MM.1S (cell line): ENCODE data around the gene STRN.

ENCODE experiments used
- DNase-seq: peaks from one replicate; pipeline ENCODE4 v3.0.0-alpha.2; 2015
- H2AFZ ChIP-seq: fragments of 300-600 bp; sonication (generic); 2 replicates; pipeline ENCODE4 v1.6.0; 2016; ENCODE audit warnings: antibody characterized with exemption, low read length
- H3F3A ChIP-seq: fragments of 300-600 bp; sonication (generic); 2 replicates; pipeline ENCODE4 v1.6.1; 2016; ENCODE audit warnings: mild to moderate bottlenecking, antibody characterized with exemption, low read length, moderate library complexity, mixed read lengths; ENCODE audit not compliant: insufficient read depth
- H3K27ac ChIP-seq: fragments of 300-600 bp; sonication (generic); 2 replicates; pipeline ENCODE4 v1.5.1; 2016; ENCODE audit warnings: mild to moderate bottlenecking, low read length
- H3K27me3 ChIP-seq: fragments of 300-600 bp; sonication (generic); replicated peaks from 2 replicates; pipeline ENCODE4 v1.6.0; 2016; ENCODE audit warnings: low read length; ENCODE audit not compliant: insufficient read depth
- H3K36me3 ChIP-seq: fragments of 300-600 bp; sonication (generic); replicated peaks from 2 replicates; pipeline ENCODE4 v1.6.1; 2016; ENCODE audit warnings: mild to moderate bottlenecking, low read length, mixed read lengths; ENCODE audit not compliant: insufficient read depth
- H3K4me1 ChIP-seq: fragments of 300-600 bp; sonication (generic); 2 replicates; pipeline ENCODE4 v1.6.1; 2016; ENCODE audit warnings: low read length, mixed read lengths
- H3K4me2 ChIP-seq: fragments of 300-600 bp; sonication (generic); 2 replicates; pipeline ENCODE4 v1.6.0; 2016; ENCODE audit warnings: low read depth, low read length
- H3K4me3 ChIP-seq: fragments of 300-600 bp; sonication (generic); 2 replicates; pipeline ENCODE4 v1.5.1; 2016; ENCODE audit warnings: low read length, mixed read lengths
- H3K79me2 ChIP-seq: fragments of 300-600 bp; sonication (generic); 2 replicates; pipeline ENCODE4 v1.6.1; 2016; ENCODE audit warnings: mixed run types, low read length, mixed read lengths
- H3K9ac ChIP-seq: fragments of 300-600 bp; sonication (generic); 2 replicates; pipeline ENCODE4 v1.6.1; 2016; ENCODE audit warnings: low read length, mixed read lengths
- H3K9me2 ChIP-seq: fragments of 300-600 bp; sonication (generic); replicated peaks from 2 replicates; pipeline ENCODE4 v1.6.1; 2016; ENCODE audit warnings: mild to moderate bottlenecking, low read length, mixed read lengths; ENCODE audit not compliant: insufficient read depth
- H3K9me3 ChIP-seq: fragments of 300-600 bp; sonication (generic); replicated peaks from 2 replicates; pipeline ENCODE4 v1.6.1; 2016; ENCODE audit warnings: mild to moderate bottlenecking, low read length, mixed read lengths; ENCODE audit not compliant: insufficient read depth
- H4K20me1 ChIP-seq: fragments of 300-600 bp; sonication (generic); 2 replicates; pipeline ENCODE4 v1.6.1; 2016; ENCODE audit warnings: mild to moderate bottlenecking, low read length, moderate library complexity, mixed read lengths; ENCODE audit not compliant: insufficient read depth
- EZH2 ChIP-seq: fragments of 300-600 bp; sonication (generic); optimal IDR thresholded peaks from 2 replicates; pipeline ENCODE3; 2017; ENCODE audit warnings: low read depth, mild to moderate bottlenecking, antibody characterized with exemption, low read length, mixed read lengths
- EZH2phosphoT487 ChIP-seq: fragments of 300-600 bp; sonication (generic); IDR thresholded peaks from 2 replicates; pipeline ENCODE4 v1.6.1; 2018; ENCODE audit warnings: antibody characterized with exemption, low read length
- TF ChIP-seq, protein P1 (sequence below): fragments of 300-600 bp; sonication (generic); IDR thresholded peaks from 2 replicates; pipeline ENCODE4 v1.5.1; 2016; ENCODE audit warnings: antibody characterized with exemption, low read length, mixed read lengths

The STRN gene

DNA sequence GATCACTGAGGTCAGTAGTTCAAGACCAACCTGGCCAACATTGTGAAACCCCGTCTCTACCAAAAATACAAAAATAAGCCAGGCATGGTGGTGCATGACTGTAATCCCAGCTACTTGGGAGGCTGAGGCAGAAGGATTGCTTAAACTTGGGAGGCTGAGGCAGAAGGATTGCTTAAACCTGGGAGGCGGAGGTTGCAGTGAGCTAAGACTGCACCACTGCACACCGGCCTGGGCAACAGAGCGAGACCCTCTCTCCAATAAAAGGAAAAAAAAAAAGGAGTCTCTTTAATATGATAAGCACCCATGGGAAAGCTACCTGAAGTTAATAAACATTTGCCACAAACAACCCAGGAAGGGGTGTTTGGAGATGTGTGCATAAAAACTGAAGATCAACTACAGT, 2.6 kb downstream of the STRN start:
- TF ChIP-seq, protein P1, sequence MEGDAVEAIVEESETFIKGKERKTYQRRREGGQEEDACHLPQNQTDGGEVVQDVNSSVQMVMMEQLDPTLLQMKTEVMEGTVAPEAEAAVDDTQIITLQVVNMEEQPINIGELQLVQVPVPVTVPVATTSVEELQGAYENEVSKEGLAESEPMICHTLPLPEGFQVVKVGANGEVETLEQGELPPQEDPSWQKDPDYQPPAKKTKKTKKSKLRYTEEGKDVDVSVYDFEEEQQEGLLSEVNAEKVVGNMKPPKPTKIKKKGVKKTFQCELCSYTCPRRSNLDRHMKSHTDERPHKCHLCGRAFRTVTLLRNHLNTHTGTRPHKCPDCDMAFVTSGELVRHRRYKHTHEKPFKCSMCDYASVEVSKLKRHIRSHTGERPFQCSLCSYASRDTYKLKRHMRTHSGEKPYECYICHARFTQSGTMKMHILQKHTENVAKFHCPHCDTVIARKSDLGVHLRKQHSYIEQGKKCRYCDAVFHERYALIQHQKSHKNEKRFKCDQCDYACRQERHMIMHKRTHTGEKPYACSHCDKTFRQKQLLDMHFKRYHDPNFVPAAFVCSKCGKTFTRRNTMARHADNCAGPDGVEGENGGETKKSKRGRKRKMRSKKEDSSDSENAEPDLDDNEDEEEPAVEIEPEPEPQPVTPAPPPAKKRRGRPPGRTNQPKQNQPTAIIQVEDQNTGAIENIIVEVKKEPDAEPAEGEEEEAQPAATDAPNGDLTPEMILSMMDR, result no peak
- TF ChIP-seq EZH2phosphoT487, result no peak
- TF ChIP-seq EZH2, result no peak
- Histone ChIP-seq H3K79me2 (peaks cover 56% of the 10 kb centered on the region), H3K4me3 (no peak overlapping the region), H3K36me3 (no peaks in the 10 kb centered on the region; the same call in 1 of the 2 replicates), H3K4me2 (no peak overlapping the region), H3K27ac (no peak overlapping the region), H3K9me3 (no peaks in the 10 kb centered on the region), H3K9ac (no peak overlapping the region), H2AFZ (no peak overlapping the region), H4K20me1 (no peaks in the 10 kb centered on the region), H3K27me3 (no peaks in the 10 kb centered on the region), H3F3A (peaks cover 19% of the 10 kb centered on the region), H3K9me2 (no peaks in the 10 kb centered on the region), H3K4me1 (peaks cover 17% of the 10 kb centered on the region)
- no peak for DNase-seq

DNA sequence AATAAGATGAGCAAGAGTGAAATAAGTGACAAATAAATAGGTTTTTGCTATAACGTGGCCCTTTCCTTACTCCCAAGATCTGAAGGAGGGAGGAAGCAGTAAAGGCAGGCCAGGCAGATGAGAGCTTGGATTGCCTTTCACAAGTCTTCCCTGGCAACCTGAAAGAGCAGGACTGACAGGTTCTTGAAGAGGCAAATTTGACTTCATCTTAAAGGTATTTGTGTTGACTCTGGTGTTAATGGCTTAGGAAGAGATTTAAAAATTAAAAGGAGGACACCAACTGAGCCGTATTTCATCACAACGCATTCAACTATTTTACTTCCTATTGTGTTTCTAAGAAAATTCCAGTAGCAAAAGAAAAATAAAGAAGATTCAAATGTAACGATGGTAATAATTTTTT, 3.2 kb downstream of the STRN start:
- DNase-seq, result no peak
- Histone ChIP-seq H3K4me1 (peaks cover 17% of the 10 kb centered on the region), H4K20me1 (no peaks in the 10 kb centered on the region), H2AFZ (no peak overlapping the region), H3K9me2 (no peaks in the 10 kb centered on the region), H3K27me3 (no peaks in the 10 kb centered on the region), H3K27ac (no peak overlapping the region), H3K9me3 (no peaks in the 10 kb centered on the region), H3K9ac (no peak overlapping the region), H3K4me2 (no peak overlapping the region), H3K4me3 (no peak overlapping the region), H3K36me3 (no peaks in the 10 kb centered on the region; the same call in 1 of the 2 replicates), H3K79me2 (peaks cover 62% of the 10 kb centered on the region), H3F3A (peaks cover 19% of the 10 kb centered on the region)
- TF ChIP-seq EZH2 (no peak), EZH2phosphoT487 (no peak)
- TF ChIP-seq, protein P1, result no peak

DNA sequence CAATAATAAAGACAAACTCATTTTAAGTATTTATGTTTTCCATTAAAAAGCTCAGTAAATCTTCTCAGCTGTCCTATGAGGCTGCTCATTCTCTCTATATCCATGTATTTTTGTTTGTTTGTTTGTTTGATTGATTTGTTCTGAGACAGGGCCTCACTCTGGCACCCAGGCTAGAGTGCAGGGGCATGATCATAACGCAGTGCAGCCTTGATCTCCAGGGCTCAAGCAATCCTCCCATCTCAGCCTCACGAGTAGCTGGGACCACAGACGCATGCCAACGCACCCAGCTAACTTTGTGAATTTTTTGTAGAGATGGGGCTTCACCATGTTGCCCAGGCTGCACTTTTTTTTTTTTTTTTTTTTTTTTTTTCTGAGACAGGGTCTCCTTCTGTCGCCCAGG, 5.6 kb downstream of the STRN start:
- TF ChIP-seq, protein P1, result no peak

More for the DNA sequence above, 5.6 kb downstream of the STRN start:
- H3K9me3 ChIP-seq, result no peaks in the 10 kb centered on the region
- H3K36me3 ChIP-seq, result no peaks in the 10 kb centered on the region; the same call in 1 of the 2 replicates
- H3K4me3 ChIP-seq, result no peak overlapping the region
- H3K79me2 ChIP-seq, result peaks cover 76% of the 10 kb centered on the region
- no peak overlapping the region for H3K27ac ChIP-seq
- peaks cover 10% of the 10 kb centered on the region for H3K4me1 ChIP-seq
- no peak overlapping the region for H2AFZ ChIP-seq
- peaks cover 10% of the 10 kb centered on the region for H3F3A ChIP-seq
- no peak for DNase-seq
- no peak overlapping the region for H3K4me2 ChIP-seq
- no peak overlapping the region for H3K9ac ChIP-seq
- no peaks in the 10 kb centered on the region for H3K27me3 ChIP-seq
- no peaks in the 10 kb centered on the region for H3K9me2 ChIP-seq
- no peaks in the 10 kb centered on the region for H4K20me1 ChIP-seq
